ENCODE data around the gene LEPR.
"Not testable (repeated sequence)": the region's sequence is repeated elsewhere in the genome, so short reads cannot be mapped to it uniquely, and the experiment has no call there.

LEPR gene

GRCh38 chr1:65435987-65436386 is 15.5 kb downstream of the LEPR start:
- no peak for DNase-seq (ENCODE audit: low spot score)

GRCh38 chr1:65437616-65438015 is 17.1 kb downstream of the LEPR start:
- no peak for DNase-seq (ENCODE audit: low spot score)

GRCh38 chr1:65440322-65440900 is 19.9 kb downstream of the LEPR start:
- no peak for DNase-seq (ENCODE audit: low spot score)

- DNase-seq (ENCODE audit: low spot score): no peak
These were observed 20.4 kb downstream of the LEPR start for GRCh38 chr1:65440915-65441314.

GRCh38 chr1:65441464-65441863 is 21.0 kb downstream of the LEPR start:
- no peak for DNase-seq (ENCODE audit: low spot score)

- DNase-seq (ENCODE audit: low spot score): no peak
These were observed 22.0 kb downstream of the LEPR start for GRCh38 chr1:65442442-65442841.

- DNase-seq (ENCODE audit: low spot score): no peak
These were observed 23.2 kb downstream of the LEPR start for GRCh38 chr1:65443647-65444046.

- DNase-seq (ENCODE audit: low spot score): no peak
These were observed 23.7 kb downstream of the LEPR start for GRCh38 chr1:65444128-65444640.

GRCh38 chr1:65445837-65446236 is 25.4 kb downstream of the LEPR start:
- DNase-seq (ENCODE audit: low spot score): no peak

GRCh38 chr1:65449214-65449823 is 28.9 kb downstream of the LEPR start:
- DNase-seq (ENCODE audit: low spot score): no peak

GRCh38 chr1:65455678-65456077 is 35.2 kb downstream of the LEPR start:
- DNase-seq (ENCODE audit: low spot score): not testable (repeated sequence)

- no peak for DNase-seq (ENCODE audit: low spot score)
These were observed 36.0 kb downstream of the LEPR start for GRCh38 chr1:65456481-65456880.

- DNase-seq (ENCODE audit: low spot score): no peak
These were observed 37.4 kb downstream of the LEPR start for GRCh38 chr1:65457868-65458267.

- DNase-seq (ENCODE audit: low spot score): no peak
These were observed 38.4 kb downstream of the LEPR start for GRCh38 chr1:65458730-65459396.

GRCh38 chr1:65459397-65459768 is 38.9 kb downstream of the LEPR start:
- peak; percentile 23 for DNase-seq (ENCODE audit: low spot score)

- not testable (repeated sequence) for DNase-seq (ENCODE audit: low spot score)
These were observed 45.4 kb downstream of the LEPR start for GRCh38 chr1:65465837-65466236.

- no peak for DNase-seq (ENCODE audit: low spot score)
These were observed 47.1 kb downstream of the LEPR start for GRCh38 chr1:65467536-65467935.

GRCh38 chr1:65469126-65469888 is 48.8 kb downstream of the LEPR start:
- DNase-seq (ENCODE audit: low spot score): no peak

GRCh38 chr1:65469889-65470340 is 49.4 kb downstream of the LEPR start:
- no peak for DNase-seq (ENCODE audit: low spot score)

All from HuH-7.5 (cell line).